Subcutaneous adipose tissue (tissue), 4 donors: Measurements from ENCODE around the gene POLRMT. TPM values are rescaled to one million over a fixed set of nuclear protein-coding genes. Genes with fewer than 3 reads are reported as not detected.

Source experiments
- CTCF ChIP-seq: fragments of 450-650 bp; IDR thresholded peaks from one replicate; pipeline ENCODE4 v1.5.1; 2016; ENCODE audit warnings: low read depth, mild to moderate bottlenecking, control low read depth, antibody characterized with exemption, moderate library complexity
- total RNA-seq, 4 donors: library from RNA; depleted of rRNA; stranded (reverse); fragments of >200 nt; gene quantifications; one replicate each; pipeline ENCODE4 v1.1.0, GENCODE V29; 2016

The POLRMT gene
- total RNA-seq, 4 donors from 2014 or later, result 11.9 to 41.4 (median 14.7) TPM

DNA sequence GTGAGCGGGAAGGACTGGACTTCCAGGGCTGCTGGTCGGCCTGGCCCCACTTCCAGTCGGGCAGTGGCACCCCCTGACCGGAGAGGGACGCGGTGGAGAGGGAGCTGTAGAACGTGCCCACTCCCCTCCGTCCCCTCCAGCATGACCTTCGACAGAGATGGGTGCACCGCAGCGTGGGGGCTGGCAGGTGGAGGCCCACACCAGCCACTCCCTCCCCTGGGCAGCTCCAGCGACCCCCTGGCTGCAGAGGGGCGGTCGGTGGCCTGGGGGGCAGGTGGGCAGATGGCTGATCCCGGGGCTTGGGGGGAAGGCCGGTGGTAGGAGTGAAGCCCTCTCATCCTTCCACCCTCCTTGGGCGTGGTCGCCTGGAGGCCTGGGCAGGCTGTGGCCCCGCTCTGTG lies 41.2 kb downstream of the POLRMT start:
- TF ChIP-seq CTCF, result no peak

DNA sequence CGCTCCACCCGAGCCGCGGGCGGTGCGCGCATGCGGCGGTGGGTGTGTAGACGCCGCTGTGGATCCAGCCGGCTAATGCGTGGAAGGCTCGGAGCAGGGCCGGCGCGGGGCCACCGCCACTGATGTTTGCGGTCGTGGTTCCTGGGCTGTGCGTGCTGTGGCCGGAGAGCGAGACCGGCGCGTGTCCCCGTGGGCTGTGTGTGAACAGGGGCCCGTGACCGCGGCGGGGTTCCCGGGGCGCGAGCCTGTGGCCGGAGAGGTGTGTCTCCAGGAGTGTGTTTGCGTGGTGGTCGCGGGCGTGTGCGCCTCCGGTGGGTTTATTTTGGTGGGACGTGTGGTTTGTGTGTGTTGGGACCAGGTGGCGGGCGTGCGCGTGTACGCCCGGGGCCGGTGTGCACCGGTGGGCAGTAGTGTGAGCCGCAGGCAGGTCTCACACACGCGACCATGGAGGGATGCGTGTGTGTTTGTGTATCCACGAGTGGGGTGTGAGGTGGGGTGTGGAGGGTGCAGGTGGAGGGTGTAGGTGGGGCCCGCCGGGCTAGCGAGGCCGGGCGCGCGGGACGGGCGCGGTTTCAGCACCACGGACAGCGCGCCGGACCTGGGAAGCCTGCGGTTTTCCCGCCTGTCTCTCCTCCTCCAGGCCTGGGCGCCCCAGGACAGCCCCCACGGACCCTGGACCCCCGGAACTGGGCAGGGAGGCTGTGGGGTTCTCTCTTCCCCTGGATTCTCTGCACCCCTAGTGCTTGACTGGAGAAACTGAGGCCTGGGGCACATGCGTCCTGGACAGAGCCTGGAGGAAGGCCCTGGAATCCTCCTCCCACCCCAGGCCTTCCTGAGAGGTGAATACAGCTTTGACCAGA lies 42.0 kb downstream of the POLRMT start:
- TF ChIP-seq CTCF, result no peak

DNA sequence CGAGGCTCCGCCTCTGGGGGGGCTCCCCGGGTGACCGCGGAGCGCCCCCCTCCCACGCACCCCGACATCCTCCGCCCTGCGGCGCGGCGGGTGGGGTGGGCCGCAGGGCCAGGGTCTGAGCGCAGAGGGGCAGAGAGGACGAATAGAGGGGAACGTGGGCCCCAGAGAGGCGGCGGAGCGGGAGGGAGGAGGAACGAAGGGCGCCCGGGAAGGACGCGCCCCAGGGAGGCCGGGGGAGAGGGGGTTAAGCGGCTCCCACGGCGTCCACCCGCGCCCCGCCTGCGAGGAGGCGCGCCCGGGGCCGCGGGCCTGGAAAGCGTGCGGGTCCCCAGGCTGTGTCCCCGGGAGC lies 42.6 kb downstream of the POLRMT start:
- TF ChIP-seq CTCF, result no peak

- TF ChIP-seq CTCF, result no peak
Measured at GRCh38 chr19:590396-590745, 43.0 kb downstream of the POLRMT start.

DNA sequence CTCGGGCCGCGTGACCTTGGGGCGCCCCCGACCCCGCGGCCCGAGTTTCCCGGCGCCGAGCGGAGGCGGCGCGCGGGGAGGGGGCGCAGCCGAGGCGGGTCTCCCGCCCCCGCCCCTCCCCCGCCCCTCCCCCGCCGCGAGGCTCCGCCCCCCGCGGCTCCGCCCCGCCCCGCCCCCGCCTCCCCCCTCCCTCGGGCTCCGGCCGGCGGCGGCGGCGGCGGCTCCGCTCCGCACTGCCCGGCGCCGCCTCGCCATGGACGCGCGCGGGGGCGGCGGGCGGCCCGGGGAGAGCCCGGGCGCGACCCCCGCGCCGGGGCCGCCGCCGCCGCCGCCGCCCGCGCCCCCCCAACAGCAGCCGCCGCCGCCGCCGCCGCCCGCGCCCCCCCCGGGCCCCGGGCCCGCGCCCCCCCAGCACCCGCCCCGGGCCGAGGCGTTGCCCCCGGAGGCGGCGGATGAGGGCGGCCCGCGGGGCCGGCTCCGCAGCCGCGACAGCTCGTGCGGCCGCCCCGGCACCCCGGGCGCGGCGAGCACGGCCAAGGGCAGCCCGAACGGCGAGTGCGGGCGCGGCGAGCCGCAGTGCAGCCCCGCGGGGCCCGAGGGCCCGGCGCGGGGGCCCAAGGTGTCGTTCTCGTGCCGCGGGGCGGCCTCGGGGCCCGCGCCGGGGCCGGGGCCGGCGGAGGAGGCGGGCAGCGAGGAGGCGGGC lies 43.5 kb downstream of the POLRMT start, which contains the start of gene HCN2:
Gene HCN2 (plus strand): TSS at position 189 of the 703 bp plus-strand sequence. CDS start 65 bp downstream, at position 254.
- no peak for TF ChIP-seq CTCF

DNA sequence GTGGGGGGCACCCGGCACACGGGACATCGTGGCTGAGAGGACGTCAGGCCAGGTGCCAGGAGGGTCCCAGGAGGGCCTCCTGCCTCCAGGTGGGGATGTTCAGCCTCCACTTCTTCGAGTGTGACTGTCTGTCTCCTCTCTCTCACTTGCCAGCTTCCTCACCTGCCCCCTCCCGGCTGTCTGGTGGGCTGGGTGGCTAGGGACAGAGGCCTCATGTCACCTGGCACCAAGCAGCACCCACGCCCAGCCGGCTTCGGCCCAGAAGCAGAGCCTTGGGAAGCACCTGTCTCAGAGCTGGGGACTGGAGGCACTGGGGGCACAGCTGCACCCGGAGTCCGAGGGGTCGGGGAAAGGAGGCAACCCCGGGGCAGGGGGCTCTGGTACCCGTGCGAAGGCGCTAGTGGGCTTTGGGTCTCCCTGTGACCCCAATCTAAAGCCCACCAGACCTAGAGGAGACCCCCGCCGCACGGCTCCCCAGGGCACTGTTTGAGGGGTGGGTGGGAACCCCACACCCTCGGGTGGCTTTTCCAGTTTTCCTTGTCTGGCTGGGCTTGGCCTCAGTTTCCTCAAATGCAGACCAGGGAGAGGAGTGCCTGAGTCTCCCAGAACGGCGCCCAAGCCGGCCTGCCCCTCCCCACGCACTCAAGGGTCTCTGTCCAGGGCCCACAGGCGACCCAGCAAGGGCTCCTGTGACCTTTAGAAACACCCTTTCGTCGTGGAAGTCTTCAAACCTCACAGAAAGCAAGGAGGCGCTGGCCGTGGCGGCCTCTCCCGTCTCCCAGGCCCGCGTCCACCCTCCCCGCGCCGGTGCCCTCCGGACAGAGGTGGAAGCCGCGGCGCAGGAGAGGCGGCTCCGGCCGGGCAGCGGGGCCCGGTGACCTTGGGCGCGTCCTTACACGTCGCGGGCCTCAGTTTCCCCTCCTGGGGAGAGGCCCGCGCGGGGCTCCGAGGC lies 44.3 kb downstream of the POLRMT start:
- no peak for TF ChIP-seq CTCF
